ENCODE data around the gene FILIP1L.

GRCh38 chr3:100113723-100114412 lies 433 bp downstream of the FILIP1L start:
- TF ChIP-seq CTCF (conservative IDR thresholded peaks at IDR 0.05; ENCODE audit: low read depth, low read length) (no peak), ELK1 (IDR thresholded peaks at IDR 0.05; ENCODE audit: borderline replicate concordance, low read depth, low read length) (no peak), FOS (IDR thresholded peaks at IDR 0.05; ENCODE audit: low read depth, low read length) (no peak), POLR2A (IDR thresholded peaks at IDR 0.05; ENCODE audit: low read depth, low read length) (no peak), RAD21 (IDR thresholded peaks at IDR 0.05; ENCODE audit: low read length) (no peak), MAFK (IDR thresholded peaks at IDR 0.05; ENCODE audit: low read depth, low read length) (no peak), BHLHE40 (IDR thresholded peaks at IDR 0.05; ENCODE audit: low read depth, low read length) (no peak), MAZ (IDR thresholded peaks at IDR 0.05; ENCODE audit: borderline replicate concordance, low read depth, low read length) (no peak), RCOR1 (IDR thresholded peaks at IDR 0.05; ENCODE audit: insufficient replicate concordance, low read length) (no peak), CHD1 (IDR thresholded peaks at IDR 0.05; ENCODE audit: low read depth, low read length) (no peak), RFX5 (IDR thresholded peaks at IDR 0.05; ENCODE audit: low read depth, low read length) (no peak), SMC3 (IDR thresholded peaks at IDR 0.05; ENCODE audit: low read depth, low read length) (no peak), CEBPB (IDR thresholded peaks at IDR 0.05; ENCODE audit: low read depth, low read length) (0 out of 2 replicates have a peak, but pooled peaks have one; percentile 12)

All from IMR-90 (cell line).